ENCODE results near the gene UBE2D1. TPM values are rescaled to one million over a fixed set of nuclear protein-coding genes. Genes with fewer than 3 reads are reported as not detected.
A peak's percentile ranks its signal among the peaks of the same experiment; 100 is the strongest.

Gene UBE2D1
- polyA plus RNA-seq, 3 donors, result 34.1 to 46.7 (median 35.7) TPM

DNA sequence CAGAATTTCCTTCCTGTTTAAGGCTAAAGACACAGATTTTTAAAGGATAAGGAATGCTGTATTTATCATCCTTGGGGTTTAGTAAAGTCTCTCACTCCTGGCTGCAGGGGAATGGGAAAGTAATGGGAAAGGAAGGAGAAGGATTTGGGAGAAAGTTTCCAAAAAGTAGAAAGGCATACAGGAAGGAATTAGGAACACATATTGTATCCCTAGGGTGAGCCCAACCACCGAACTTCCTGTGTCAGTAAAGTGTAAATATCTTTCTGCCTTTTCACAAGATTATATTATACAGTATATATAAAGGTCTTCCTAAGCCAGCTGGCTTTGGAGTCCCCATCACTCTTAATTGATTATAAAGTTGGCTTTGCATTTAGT is 12.0 kb upstream of the UBE2D1 start:
- DNase-seq (ENCODE audit: extremely low read depth in 1 of 11, low read depth in 9 of 11, low spot score in 4 of 11), result no peak

DNA sequence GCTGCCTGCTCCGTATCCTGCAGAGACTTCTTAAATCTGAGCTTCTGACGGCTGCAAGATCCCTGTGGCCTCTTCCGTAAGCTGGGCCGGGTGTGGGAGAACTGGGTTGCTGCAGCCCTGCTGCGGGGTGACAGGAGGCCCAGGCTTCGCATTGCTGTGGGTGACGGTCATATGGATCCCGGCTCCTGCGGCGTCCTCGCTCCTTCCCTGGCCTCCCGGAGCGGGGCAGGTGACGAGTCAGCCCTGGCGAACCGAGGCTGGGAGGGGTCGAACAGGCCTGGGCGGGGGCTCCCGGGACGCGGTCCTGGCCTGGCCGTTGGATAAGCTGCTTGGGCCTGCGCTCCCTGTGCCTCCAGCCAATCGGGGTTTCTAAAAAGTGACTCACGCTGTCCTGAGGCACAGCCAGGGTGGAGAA is 7.8 kb upstream of the UBE2D1 start:
- DNase-seq (ENCODE audit: extremely low read depth in 1 of 11, low read depth in 9 of 11, low spot score in 4 of 11), result peak in 1 of 11 donors; percentile 4

DNA sequence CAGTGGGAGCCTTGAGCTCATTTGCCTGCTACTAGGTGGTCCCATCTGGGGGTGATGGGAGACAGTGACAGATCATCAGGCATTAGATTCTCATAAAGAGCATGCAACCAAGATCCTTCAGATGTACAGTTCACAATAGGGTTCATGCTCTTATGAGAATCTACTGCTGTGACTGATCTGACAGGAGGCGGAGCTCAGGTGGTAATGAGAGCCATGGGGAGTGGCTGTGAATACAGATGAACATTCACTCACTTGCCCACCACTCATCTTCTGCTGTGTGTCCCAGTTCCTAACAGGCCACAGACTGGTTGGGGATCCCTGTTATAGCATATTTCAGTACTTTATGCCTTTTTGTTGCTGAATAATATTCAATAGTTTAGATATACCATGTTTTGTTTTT is 6.6 kb upstream of the UBE2D1 start:
- no peak for DNase-seq (ENCODE audit: extremely low read depth in 1 of 11, low read depth in 9 of 11, low spot score in 4 of 11)

DNA sequence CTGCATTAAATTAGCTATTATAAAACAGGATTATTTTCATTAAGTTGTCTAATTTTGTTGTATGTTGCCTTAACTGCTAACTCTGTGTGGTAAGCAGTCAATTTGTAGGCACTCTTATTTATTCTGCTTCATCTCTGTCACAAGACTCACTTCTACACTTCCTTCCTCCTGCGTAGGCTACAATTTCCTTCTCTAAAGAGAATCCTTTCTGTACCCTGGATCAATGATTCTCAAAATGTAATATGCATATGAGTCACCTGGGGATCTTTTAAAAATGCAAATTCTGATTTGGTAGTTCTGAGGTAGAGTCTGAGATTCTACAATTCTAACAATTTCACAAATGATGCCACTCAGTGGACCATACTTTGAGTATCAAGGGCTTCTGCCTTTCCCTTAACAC is 4.4 kb upstream of the UBE2D1 start:
- DNase-seq (ENCODE audit: extremely low read depth in 1 of 11, low read depth in 9 of 11, low spot score in 4 of 11), result no peak

DNA sequence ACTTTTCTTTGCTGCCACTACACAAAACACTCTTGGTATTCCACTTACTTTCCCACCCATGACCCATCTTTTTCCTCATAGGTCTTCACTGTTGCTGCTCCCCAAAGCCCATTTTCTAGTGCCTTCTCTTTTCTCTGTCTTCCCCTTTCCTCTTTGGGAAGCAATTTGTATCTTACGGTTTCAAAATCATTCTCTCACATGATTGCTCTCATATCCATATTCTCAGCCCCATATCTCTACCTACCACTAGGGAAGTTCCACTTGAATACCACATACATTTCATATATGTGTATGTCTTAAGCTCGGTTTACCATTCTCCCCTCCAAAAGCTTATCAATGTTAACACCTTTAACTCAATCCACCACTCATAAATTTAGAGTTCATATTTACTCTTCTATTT is 3.2 kb upstream of the UBE2D1 start:
- no peak for DNase-seq (ENCODE audit: extremely low read depth in 1 of 11, low read depth in 9 of 11, low spot score in 4 of 11)

DNA sequence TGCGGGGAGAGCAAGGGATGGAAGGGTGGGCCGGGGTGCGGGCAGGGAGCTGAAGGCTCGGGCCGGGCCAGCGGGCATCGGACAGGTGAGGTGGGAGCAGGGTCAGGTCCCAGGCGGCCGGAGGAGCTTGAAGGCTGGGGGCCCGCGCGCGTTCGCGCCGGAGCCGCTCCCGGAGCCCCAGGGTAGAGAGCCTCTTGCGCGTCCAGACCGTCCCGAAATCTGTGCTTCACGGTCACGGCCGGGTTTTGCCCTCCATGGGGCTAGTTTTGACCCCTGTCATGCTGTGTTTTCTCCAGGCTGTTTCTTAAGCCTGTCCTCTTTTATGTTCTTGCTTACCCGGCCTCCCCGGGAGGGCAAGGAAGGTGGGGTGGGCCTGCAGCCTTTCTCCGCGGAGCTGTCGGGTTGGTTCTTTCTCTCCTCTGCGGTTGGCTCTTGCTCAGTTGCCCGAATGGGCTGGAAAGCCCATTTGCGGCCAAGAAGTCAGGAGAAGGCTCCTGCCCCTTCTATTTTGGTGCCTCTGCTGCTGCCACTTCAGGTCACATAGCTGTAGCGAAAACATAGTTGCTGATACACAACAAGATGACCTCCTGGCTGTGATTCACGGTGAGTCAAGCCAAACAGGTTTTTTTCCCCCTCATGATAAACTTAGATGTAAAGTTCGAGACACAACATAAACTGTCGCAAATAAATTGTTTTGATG is 650 bp downstream of the UBE2D1 start:
- peak in 2 of 11 donors; percentile 7 to 19 for DNase-seq (ENCODE audit: extremely low read depth in 1 of 11, low read depth in 9 of 11, low spot score in 4 of 11)

DNA sequence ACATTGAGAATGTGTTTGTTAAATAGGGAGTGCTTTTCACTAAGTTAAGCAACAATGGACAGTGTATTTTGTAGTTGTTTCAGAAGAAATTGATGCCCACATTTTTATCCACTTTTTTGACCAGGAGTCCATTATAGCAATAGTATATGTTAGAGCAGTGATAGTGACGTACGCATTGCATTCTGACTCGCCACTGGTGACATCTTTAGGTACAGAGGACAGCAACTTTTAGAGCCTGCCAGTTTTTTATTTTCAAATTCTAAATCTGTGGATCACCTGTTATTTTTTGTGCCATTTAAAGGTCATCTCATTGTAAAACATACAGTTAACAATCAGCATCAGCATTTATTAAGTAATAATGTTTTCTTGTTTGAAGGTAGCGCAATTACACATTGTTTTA is 1.4 kb downstream of the UBE2D1 start:
- DNase-seq (ENCODE audit: extremely low read depth in 1 of 11, low read depth in 9 of 11, low spot score in 4 of 11), result no peak

DNA sequence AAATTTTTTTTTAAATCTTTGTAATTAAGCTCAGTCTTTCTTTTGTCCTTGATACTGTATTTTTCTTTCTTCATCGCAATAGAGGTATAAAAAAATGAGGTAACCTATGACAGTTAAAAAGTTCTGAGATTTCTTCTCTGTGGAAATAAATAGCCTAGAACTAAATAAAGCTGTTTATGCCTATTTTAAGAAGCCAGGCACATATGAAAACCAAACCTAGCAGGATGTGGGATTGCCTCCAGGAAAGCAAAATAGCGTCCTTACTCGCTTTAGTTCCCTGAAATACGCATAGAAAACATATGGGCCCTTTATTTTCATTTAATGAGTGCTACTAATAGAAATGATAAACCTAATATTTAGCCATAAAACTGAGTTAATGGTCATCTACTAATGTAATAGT is 6.6 kb downstream of the UBE2D1 start:
- DNase-seq (ENCODE audit: extremely low read depth in 1 of 11, low read depth in 9 of 11, low spot score in 4 of 11), result no peak

DNA sequence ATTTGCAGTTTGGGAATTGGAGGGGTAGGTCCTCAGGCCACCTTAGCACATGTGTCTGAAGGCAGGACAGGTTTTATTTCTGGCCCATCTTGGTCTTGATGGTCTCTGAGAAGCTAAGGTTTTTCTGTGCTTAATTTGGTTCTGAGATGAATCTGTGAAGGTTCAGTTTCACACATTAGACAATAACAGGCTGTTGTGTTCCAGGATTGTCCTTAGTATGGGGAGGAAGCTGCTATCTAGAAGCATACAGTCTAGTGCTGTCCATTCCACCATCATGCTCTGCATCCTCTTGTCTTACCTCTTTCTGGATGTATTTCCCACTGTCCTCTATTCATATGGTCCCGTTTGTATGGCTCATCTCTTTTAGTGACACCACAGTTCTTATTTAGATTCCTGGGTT is 7.1 kb downstream of the UBE2D1 start:
- DNase-seq (ENCODE audit: extremely low read depth in 1 of 11, low read depth in 9 of 11, low spot score in 4 of 11), result no peak

DNA sequence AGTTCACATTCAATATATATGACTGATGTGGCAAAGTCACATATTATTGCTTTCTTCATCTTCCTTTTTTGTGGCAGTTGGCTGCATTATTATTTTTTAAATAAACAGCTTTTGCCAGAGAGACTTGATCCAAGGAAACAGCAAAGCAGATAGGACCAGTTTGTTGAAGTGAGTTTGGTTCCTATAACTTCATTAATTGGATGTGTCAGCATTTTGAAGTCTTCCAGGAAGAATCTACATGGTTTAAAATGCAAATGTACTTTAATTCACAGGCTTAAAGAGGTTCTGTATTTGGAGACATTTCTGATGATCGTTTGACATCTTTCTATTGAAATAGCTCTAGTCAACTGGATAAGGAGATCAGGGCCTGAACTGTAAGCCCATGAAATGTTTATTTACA is 13.2 kb downstream of the UBE2D1 start:
- DNase-seq (ENCODE audit: extremely low read depth in 1 of 11, low read depth in 9 of 11, low spot score in 4 of 11), result no peak

DNA sequence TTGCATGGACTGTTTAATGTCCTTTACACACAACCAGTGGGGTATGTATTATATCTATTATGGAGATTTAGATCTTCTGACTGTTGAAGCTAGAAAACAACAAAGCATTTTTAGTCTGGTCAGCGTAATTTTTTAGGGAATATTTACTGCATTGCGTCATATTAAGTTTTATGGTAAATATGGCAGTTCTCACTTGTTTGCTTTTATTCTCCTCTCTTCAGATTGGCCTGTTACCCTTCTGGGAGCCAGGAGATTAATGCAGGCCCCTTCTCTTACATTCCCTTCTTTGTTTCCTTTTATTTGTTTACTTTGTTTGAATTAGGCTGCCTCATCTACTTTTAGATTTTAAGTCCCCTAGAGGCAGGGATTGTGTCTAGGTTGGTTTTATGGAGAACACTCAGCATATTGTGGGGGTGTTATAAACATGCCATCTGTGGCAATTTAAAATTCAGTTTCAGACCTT is 13.8 kb downstream of the UBE2D1 start:
- DNase-seq (ENCODE audit: extremely low read depth in 1 of 11, low read depth in 9 of 11, low spot score in 4 of 11), result no peak

DNA sequence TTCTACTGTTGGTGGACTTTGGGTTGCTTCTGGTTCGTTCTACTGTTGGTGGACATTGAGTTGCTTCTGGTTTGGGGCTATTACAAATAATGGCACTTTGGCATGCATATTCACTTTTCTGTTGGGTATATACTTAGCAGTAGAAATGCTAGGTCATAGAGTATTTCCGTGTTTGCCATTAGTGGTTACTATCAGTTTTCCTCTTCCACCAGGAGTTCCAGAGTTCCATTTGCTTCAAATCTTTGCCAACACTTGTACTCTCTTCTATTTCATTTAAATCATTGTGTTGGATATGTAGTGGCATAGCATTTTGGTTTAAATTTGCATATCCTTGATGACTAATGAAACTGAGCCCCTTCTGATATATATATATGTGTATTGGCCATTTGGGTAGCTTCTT is 15.2 kb downstream of the UBE2D1 start:
- DNase-seq (ENCODE audit: extremely low read depth in 1 of 11, low read depth in 9 of 11, low spot score in 4 of 11), result no peak

DNA sequence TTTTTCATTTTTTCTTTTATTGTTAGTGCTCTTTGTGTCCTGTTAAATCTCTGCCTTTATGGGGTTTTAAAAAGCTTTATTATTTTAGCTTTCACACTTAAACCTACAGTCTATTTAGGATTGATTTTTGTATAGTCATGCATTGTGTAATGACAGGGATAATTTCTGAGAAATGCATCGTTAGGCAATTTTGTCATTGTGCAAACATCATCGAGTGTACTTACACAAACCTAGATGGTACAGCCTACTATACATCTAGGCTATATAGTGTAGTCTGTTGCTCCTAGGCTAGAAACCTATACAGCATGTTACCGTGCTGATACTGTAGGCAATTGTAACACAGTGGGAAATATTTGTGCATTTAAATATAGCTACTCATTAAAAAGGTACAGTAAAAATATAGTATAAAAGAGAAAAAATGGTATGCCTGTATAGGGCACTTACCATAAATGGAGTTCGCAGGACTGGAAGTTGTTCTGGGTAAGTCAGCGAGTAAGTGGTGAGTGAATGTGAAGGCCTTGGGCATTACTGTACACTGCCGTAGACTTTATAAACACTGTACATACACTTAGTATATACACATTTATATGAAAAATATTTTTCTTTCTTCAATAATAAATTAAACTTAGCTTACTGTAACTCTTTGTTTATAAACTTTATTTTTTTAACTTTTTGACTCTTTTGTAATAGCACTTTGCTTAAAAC is 16.0 kb downstream of the UBE2D1 start:
- DNase-seq (ENCODE audit: extremely low read depth in 1 of 11, low read depth in 9 of 11, low spot score in 4 of 11), result no peak

DNA sequence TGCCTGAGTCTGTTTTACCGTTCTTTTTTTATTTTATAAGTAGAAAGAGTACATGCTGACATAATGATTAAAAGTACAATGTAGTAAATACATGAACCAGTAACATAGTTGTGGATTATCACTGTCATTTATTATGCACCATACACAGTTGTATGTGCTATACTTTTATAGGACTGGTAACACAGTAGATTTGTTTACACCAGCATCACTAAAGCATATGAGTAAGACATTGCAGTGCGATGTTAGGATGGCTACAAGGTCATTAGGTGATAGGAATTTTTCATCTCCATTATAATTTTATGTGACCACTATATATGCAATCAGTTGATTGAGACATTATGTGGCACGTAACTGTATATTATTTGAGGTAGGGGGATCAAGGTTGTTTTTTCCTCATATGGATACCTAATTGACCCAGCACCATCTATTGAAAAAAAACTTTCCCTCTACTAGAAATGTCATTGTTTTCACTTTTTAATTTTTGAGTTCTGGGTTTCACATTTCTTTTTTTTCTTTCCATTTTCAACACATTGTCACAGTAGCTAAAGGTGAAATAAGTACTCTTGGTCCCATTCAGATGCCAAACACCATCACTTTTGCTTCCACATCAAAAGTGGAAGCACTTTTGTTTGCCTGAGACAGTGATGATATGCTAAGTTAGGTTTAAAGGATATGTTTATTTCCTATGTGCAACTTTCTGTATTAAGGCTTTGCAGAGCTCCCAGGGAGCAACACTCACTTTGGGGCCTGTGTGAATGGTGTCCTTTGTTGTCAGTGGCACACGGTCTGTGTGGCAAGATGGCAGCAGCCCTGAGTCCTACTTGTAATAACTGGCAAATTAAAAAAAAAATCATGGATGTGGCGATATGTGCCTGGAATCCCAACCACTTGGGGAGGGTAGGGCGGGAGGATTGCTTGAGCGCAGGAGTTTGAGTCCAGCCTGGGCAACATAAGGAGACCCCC is 17.1 kb downstream of the UBE2D1 start:
- no peak for DNase-seq (ENCODE audit: extremely low read depth in 1 of 11, low read depth in 9 of 11, low spot score in 4 of 11)

DNA sequence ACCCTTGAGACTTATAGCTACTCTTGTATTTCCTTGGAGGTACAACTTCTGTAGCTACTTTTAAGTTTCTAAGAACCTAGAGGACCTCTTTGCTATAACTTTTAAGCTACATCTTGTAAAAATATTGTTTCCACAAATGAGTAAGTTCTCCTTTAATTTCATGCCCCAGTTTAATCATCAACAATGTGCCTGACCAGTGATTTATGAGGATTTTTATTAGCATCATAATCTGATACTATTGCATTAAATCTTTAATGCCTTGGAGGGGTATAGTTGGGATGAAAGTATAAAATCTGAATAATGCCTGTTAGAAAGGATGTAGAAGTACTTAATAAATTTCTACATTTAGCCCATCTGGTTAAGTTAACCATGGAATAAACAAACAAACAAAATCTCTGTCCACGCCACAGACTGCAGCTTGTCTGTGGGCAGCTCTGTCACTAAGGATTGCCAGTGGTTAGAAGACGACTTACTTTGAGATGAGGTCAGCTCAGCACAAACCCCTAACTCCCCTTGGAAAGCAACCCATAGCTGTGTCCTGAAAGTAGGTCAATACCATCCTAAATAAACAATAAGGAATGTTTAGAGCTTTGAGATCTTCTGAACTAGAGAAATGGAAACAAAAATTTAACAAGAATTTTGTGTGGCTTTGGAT is 18.3 kb downstream of the UBE2D1 start:
- DNase-seq (ENCODE audit: extremely low read depth in 1 of 11, low read depth in 9 of 11, low spot score in 4 of 11), result no peak

DNA sequence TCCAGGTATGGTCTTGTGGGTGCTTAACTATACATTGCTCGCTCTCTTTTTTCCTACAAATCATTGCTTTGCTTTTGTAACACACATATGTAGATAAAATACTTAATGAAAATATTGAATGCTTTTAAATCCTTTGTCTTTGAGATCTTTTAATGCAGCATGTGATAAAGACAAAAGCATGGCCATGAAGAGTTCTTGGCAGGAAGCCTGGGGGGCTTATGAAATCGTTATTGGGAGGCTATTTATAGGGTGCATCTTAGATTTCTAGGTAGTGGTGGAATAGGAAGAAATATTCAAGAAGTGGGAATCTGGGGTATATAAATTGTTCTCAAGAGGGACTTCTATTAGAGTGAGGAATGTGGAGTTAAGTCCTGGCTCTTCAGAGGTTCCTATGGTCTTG is 21.9 kb downstream of the UBE2D1 start:
- no peak for DNase-seq (ENCODE audit: extremely low read depth in 1 of 11, low read depth in 9 of 11, low spot score in 4 of 11)

DNA sequence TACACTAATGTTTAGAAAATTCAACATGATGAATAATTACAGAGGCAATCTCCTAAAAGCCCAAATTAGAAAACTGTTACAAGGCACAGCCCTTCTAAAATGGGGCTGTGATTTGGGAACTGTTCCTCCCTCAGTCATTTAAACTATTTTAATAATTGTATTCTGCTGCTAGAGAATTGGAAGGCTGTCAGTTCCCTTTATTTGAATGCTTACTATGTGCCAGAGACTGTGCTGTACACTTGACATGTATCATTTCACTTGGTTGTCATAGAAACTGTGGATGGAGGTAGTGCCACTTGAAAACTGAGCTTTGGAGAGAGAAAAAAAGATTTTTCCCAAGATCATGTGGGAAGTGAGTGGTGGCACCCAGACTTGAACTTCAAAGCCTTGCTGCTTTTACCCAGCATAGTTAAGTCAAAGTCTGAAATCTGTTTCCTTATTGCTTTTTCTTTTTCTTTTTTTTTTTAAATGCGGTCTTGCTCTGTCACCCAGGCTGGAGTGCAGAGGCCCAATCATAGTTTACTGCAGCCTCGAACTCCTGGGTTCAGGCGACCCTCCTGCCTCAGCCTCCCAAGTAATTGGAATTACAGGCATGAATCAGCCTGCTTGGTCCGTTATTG is 23.6 kb downstream of the UBE2D1 start:
- no peak for DNase-seq (ENCODE audit: extremely low read depth in 1 of 11, low read depth in 9 of 11, low spot score in 4 of 11)

DNA sequence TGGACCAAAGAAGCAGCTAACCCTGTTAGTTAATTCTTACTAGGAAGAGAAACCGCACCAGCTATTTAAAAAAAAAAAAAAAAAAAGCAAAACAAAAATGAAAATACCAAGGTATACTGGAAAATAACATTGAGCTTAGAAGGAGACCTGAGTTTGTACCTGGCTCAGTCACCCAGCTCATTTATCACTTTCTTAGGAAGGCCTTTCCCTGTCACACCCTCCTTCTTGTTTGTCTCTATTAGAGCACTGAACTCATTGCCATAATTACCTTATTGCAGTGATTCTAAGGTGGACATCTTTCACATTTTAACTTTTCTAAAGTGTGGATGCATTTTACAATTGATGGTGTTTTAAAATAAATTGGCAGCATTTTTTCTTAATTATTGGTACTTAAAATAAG is 24.1 kb downstream of the UBE2D1 start:
- no peak for DNase-seq (ENCODE audit: extremely low read depth in 1 of 11, low read depth in 9 of 11, low spot score in 4 of 11)

DNA sequence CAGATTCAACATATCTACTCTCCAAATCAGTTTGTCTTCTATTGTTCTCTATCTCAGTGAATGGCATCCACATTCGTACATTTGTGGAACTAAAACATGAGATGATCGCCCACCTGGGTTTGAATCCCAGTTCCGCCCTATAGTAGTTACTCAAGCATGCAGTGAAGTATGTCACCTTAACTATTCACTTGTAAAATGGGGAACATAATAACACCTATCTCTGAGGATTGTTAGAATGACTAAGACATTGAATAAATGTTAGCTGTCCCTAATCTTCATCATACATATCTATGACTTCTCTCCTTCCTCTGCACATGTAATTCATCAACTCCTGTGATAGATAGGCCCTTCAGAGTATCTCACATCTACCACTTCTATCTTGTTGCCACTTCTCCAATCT is 24.7 kb downstream of the UBE2D1 start:
- DNase-seq (ENCODE audit: extremely low read depth in 1 of 11, low read depth in 9 of 11, low spot score in 4 of 11), result no peak

Measured in renal cortex interstitium (tissue), 11 donors.